GM19193 (cell line): ENCODE results near the gene ZSWIM4.

Source experiments
- POLR2A ChIP-seq: IDR thresholded peaks from 4 replicates; pipeline ENCODE4 v1.6.1; 2011; ENCODE audit not compliant: insufficient read depth, insufficient read length; ENCODE audit errors: extremely low read depth

Gene ZSWIM4

DNA sequence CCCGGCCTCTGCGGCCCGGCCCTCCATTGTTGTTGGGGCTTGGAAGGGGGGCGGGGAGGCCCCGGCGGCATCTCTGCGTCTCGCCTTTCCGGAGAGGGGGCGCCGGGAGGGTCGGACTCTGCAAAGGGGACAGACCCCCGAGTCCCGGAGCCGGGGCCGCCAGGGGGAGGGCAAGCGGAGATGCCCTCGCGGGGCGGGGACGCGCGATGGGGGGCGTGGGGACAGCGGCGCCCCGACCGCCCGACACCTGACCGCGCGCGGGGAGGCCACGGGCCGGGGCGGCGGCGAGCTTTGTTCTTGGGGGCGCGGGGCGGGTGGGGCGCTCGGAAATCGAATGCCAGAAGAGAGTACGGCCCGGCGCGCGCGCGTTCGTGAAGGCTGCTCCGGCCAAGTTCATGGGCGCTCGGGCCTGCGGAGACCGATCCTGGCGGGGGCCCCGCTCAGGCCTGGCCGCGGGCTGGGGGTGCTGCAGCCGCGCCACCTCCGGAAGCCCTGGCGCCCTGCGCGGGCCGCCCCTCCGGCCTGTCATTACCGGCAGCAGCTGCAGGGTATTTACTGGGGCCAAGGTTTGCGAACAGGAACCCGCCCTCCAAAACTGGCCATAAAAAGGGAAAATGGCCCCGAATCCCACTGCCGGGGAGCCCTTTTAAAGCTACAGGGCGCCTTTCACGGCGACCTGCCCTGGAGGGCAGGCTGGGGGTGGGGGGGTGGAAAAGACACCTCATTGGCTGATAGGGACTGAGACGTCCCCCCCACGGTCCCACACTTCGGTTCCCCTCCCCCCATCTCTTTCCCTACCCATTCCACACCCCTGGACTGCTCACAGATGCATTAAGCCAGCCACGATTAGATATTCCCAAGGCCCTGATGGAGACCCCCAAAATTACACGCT is 70.6 kb downstream of the ZSWIM4 start:
- no peak for TF ChIP-seq POLR2A

- no peak for TF ChIP-seq POLR2A
Observed at GRCh38 chr19:13866463-13867046, 71.3 kb downstream of the ZSWIM4 start.

DNA sequence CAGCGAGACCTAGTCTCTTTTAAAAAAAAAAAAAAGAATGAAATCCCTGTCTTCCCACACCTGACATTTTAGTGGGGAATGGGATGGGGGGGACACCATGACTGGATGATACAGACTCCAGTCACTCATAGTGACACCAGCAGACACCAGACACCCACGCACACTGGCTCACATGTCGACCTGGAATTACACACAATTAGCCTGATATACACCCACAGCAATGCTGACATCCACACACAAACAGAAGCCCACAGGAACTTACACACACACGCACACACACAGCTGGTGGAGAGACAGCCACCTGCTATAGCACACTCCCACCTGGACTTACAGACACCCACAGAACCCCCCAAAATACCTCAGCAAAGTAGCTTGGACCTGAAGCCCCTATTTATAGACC is 73.4 kb downstream of the ZSWIM4 start:
- TF ChIP-seq POLR2A = no peak

GRCh38 chr19:13869281-13869680 is 74.0 kb downstream of the ZSWIM4 start:
- no peak for TF ChIP-seq POLR2A

GRCh38 chr19:13870873-13871272 is 75.6 kb downstream of the ZSWIM4 start:
- TF ChIP-seq POLR2A = no peak

- TF ChIP-seq POLR2A = no peak
Observed at GRCh38 chr19:13872339-13872694, 77.1 kb downstream of the ZSWIM4 start.

DNA sequence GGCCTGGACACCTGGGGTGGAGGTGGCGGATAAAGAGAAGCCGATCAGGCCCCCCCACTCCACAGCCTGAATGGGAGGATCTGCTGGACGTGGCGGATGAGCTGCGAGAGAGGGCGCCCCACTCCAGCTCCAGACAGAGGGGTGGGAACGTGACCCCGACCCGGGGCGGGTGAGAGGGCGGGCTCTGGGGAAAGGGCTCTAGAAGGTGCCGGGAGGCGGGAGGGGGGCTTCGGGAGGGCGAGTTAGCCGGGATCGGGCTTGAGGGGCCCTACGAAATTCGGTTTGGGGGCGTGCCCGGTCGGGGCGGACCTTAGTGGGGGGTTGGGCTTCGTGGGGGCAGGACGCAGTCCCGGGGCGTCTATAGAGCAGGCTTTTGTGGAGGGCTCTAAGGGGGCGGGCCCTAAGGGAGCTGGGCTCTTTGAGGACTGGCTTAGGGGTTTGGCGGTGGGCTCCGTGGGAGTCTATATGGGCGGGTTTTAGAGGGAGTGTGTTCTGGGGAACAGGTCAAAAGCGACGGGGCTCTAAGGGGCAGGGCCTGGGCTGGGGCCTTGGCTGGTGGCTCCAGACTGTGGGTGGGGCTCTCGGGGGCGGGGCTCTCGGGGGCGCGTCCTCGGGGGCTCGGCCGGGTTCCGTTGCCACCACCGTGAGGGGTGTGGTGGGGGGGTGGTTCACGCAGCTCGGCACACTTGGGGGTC is 77.6 kb downstream of the ZSWIM4 start:
- TF ChIP-seq POLR2A = no peak

DNA sequence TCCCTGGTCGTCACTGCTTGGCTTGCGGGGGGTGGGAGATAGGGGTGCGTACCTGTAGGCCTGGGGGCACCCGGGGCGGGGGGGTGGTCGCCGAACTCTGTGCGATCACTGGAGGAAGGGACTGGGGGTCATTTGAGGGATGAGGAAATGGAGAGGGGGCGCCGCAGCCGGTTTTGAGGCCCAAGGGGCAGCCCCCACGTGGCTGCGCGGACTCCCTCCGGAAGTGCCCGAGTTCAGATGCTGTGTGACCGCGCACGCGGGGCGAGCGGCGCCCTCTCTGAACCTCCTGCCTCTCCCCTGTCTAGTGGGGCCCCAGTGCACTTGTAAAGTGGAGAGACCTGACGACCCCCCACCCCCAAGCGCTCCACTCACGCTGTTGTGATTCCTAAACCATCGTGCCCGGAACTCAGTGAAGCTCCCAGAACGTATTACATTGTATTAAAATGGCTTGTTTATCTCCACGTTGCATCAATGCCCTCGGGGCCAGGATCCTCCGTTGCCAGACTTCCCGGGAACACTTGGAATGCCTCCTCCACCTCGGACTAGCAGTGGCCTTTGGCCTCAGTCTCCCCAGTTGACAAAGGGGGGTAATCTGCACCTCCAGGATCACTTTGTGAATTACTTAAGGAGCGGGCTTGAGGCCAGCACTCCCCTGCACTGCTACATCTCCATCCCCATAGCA is 78.7 kb downstream of the ZSWIM4 start:
- TF ChIP-seq POLR2A = no peak

- TF ChIP-seq POLR2A = no peak
Observed at GRCh38 chr19:13875824-13876223, 80.6 kb downstream of the ZSWIM4 start.

- TF ChIP-seq POLR2A = no peak
Observed at GRCh38 chr19:13876834-13877233, 81.6 kb downstream of the ZSWIM4 start, which contains the start of gene NANOS3. Gene NANOS3 (plus strand): TSS chr19:13877134. CDS start chr19:13877249, 115 bp downstream.

DNA sequence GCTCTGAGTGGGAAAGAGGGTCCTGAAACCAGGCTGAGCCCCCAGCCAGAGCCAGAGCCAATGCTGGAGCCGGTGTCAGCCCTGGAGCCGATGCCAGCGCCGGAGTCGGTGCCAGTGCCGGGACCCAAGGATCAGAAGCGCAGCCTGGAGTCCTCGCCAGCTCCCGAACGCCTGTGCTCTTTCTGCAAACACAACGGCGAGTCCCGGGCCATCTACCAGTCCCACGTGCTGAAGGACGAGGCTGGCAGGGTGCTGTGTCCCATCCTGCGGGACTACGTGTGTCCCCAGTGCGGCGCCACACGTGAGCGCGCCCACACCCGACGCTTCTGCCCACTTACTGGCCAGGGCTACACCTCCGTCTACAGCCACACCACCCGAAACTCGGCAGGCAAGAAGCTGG is 82.1 kb downstream of the ZSWIM4 start:
- no peak for TF ChIP-seq POLR2A

- peak; percentile 34 for TF ChIP-seq POLR2A
Observed at GRCh38 chr19:13880059-13881043, 85.1 kb downstream of the ZSWIM4 start.

DNA sequence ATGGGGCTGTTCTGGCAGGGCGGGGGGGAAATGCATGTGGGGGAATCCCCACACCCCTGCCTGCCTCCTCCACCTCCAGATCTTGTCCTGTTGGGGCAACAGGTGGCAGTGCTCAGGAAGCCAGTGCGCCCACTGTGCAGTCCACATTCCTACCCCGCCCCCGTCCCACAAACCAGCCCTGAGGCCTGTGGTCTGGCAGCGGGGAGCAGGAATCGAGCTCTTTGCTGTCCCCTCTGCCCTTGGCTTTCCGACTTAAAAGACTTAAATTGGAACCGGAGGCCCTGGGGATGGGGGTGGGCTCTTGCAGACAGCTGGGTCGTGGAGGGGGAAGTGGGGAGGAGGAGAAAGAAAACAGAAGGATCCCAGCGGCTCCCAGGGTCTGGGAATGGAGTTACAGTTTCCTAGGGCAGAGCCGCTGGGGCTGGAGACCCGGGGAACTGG is 86.0 kb downstream of the ZSWIM4 start:
- TF ChIP-seq POLR2A = no peak
